Stimulated activated CD4-positive, alpha-beta T cell treated with anti-CD3 and anti-CD28 coated beads, TNF-alpha, amount 100 ng/mL, for 48 hours (primary cell): ENCODE data around the gene HDAC4.

Experiments used
- DNase-seq, 3 donors: peaks; one replicate each; pipeline ENCODE4 v3.0.0-alpha.2; 2020; ENCODE audit warnings: low read depth in 3 of 3

The HDAC4 gene

GRCh38 chr2:239068411-239068810 is 332.4 kb downstream of the HDAC4 start:
- DNase-seq = no peak

GRCh38 chr2:239067196-239067865 is 333.5 kb downstream of the HDAC4 start:
- no peak for DNase-seq

GRCh38 chr2:239066597-239066996 is 334.2 kb downstream of the HDAC4 start:
- no peak for DNase-seq

GRCh38 chr2:239065962-239066361 is 334.9 kb downstream of the HDAC4 start:
- DNase-seq = no peak

GRCh38 chr2:239065537-239065936 is 335.3 kb downstream of the HDAC4 start:
- no peak for DNase-seq

GRCh38 chr2:239064891-239065290 is 335.9 kb downstream of the HDAC4 start:
- no peak for DNase-seq

GRCh38 chr2:239064253-239064652 is 336.6 kb downstream of the HDAC4 start:
- DNase-seq = no peak

GRCh38 chr2:239062743-239063142 is 338.1 kb downstream of the HDAC4 start:
- DNase-seq = no peak

- no peak for DNase-seq
These were observed 338.8 kb downstream of the HDAC4 start for GRCh38 chr2:239061824-239062570.

GRCh38 chr2:239061121-239061666 is 339.6 kb downstream of the HDAC4 start:
- DNase-seq = no peak

- DNase-seq = no peak
These were observed 340.1 kb downstream of the HDAC4 start for GRCh38 chr2:239060676-239061075.

GRCh38 chr2:239059854-239060253 is 341.0 kb downstream of the HDAC4 start:
- no peak for DNase-seq

- no peak for DNase-seq
These were observed 342.1 kb downstream of the HDAC4 start for GRCh38 chr2:239058766-239059165.

- no peak for DNase-seq
These were observed 343.3 kb downstream of the HDAC4 start for GRCh38 chr2:239057533-239057932.

GRCh38 chr2:239056611-239057010 is 344.2 kb downstream of the HDAC4 start:
- DNase-seq = no peak

- DNase-seq = no peak
These were observed 344.9 kb downstream of the HDAC4 start for GRCh38 chr2:239055756-239056493.

- DNase-seq = no peak
These were observed 345.9 kb downstream of the HDAC4 start for GRCh38 chr2:239054921-239055320.

- no peak for DNase-seq
These were observed 346.9 kb downstream of the HDAC4 start for GRCh38 chr2:239053801-239054503.

- DNase-seq = no peak
These were observed 347.8 kb downstream of the HDAC4 start for GRCh38 chr2:239052798-239053665.

- DNase-seq = no peak
These were observed 348.9 kb downstream of the HDAC4 start for GRCh38 chr2:239051891-239052445.
